Heart right ventricle (tissue), 16 donors: ENCODE results near the gene CLEC16A. TPM values are rescaled to one million over a fixed set of nuclear protein-coding genes. Genes with fewer than 3 reads are reported as not detected.

ENCODE experiments used
- ATAC-seq, 8 donors: fragments of 200-7000 bp; cut with Tn5 transposase; one replicate each; pipeline ENCODE4 v1.9.1; 2020; ENCODE audit warnings: mild to moderate bottlenecking in 8 of 8, moderate library complexity in 8 of 8, moderate number of reproducible peaks in 1 of 8
- DNase-seq, 2 donors: peaks; one replicate each; pipeline ENCODE4 v3.0.0-alpha.2; 2020
- H3K27ac ChIP-seq, 10 donors: fragments of 200-600 bp; sonication (generic) in 2 of 10; one replicate each; pipeline versions ENCODE4 v1.5.0 to v1.8.0; 2020 to 2022; ENCODE audit warnings: mild to moderate bottlenecking in 3 of 10
- H3K27me3 ChIP-seq, 7 donors: fragments of 200-600 bp; one replicate each; pipeline ENCODE4 v1.8.0; 2021 to 2022; ENCODE audit warnings: mild to moderate bottlenecking in 2 of 7
- H3K36me3 ChIP-seq, 9 donors: fragments of 200-600 bp; sonication (generic) in 1 of 9; one replicate each; pipeline versions ENCODE4 v1.5.0 to v1.8.0; 2020 to 2022; ENCODE audit warnings: mild to moderate bottlenecking in 2 of 9
- H3K4me1 ChIP-seq, 9 donors: fragments of 200-600 bp; sonication (generic) in 1 of 9; one replicate each; pipeline versions ENCODE4 v1.5.0 to v1.8.0; 2020 to 2022; ENCODE audit warnings: mild to moderate bottlenecking in 4 of 9
- H3K4me3 ChIP-seq, 10 donors: fragments of 200-600 bp; sonication (generic) in 2 of 10; one replicate each; pipeline versions ENCODE4 v1.5.0 to v1.8.0; 2020 to 2022; ENCODE audit warnings: mild to moderate bottlenecking in 7 of 10, moderate library complexity in 2 of 10
- H3K9me3 ChIP-seq, 11 donors: fragments of 200-600 bp in 10 of 11; sonication (generic) in 2 of 11; one replicate each; pipeline versions ENCODE4 v1.5.0 to v1.8.0; 2013 to 2022; ENCODE audit warnings: mild to moderate bottlenecking in 2 of 11, control low read depth in 1 of 11, moderate library complexity in 1 of 11
- CTCF ChIP-seq, 9 donors: fragments of 200-600 bp; sonication (generic) in 2 of 9; IDR thresholded peaks; one replicate each; pipeline versions ENCODE4 v1.5.0 to v1.8.0; 2021 to 2022; ENCODE audit warnings: antibody characterized with exemption in 9 of 9, mild to moderate bottlenecking in 5 of 9, moderate library complexity in 1 of 9
- WGBS, 2 donors: extraction: QIAGEN DNeasy Blood & Tissue Kit; methylation state at CpG; one replicate each; pipeline ENCODE4 v1.1.7; 2013; ENCODE audit warnings: inconsistent platforms in 1 of 2; 5-methylcytosine and 5-hydroxymethylcytosine counted together
- intact Hi-C, 10 donors: fragments of 100-400 bp; cut with DNase I; formaldehyde crosslinking; loops; one replicate each; pipeline versions ENCODE4 v1.11.1 to v1.14.2; 2022
- polyA plus RNA-seq, 2 donors: library from polyadenylated mRNA; stranded (reverse); fragments of 200-250 nt; gene quantifications; one replicate each; pipeline ENCODE4 v1.2.3, GENCODE V29; 2013
- total RNA-seq, 10 donors: library from RNA; stranded (reverse); fragmentation: NEBNext Ultra II Directional in 3 of 10; extraction: Animal tissue kit (Norgen Biotek cat#: 25700) in 3 of 10; gene quantifications; one replicate each; pipeline versions ENCODE4 v1.2.1 to v1.2.4, GENCODE V29; 2021 to 2023
- donor health status: Arrhythmogenic right ventricular cardiomyopathy.
- donor health status: ischemic (EF 13 %, LVEDD 7.1; RV severe dilation, severe dysfunction).
- donor health status: healthy with polysubstance abuse.
- donor health status: DM: no; HTN: yes; CAD: no.
- donor health status: DM: no; HTN: no; CAD: no.
- donor health status: ischemic (EF 25% LVEDD 6.9; RV normal size, moderate dysfunction).
- donor health status: ischemic (EF 25% LVEDD 5.7; RV mildly dilated, moderate dysfunction).
- donor health status: healthy.
- donor health status: DM: yes; HTN: yes; CAD: no.
- donor health status: Ischemic cardiomyopathy.
- donor health status: ischemic (EF 35%, LVEDD 5.7; RV mildly dilated, moderate dysfunction).
- donor health status: nonischemic (EF 11% LVEDD 7.7; RV severe dilation, severe dysfunction).
- donor health status: DM: yes; HTN: yes; CAD: no.
- donor health status: PGD.
- donor health status: ischemic (EF 29% LVEDD 5.4; RV normal size, mild dysfunction).
- donor health status: nonischemic (EF 23%, LVEDD 6.1; RV moderate dilation, normal function).

CLEC16A gene
- total and polyA plus RNA-seq, 12 donors: 12.1 to 30.8 (median 23.0) TPM

DNA sequence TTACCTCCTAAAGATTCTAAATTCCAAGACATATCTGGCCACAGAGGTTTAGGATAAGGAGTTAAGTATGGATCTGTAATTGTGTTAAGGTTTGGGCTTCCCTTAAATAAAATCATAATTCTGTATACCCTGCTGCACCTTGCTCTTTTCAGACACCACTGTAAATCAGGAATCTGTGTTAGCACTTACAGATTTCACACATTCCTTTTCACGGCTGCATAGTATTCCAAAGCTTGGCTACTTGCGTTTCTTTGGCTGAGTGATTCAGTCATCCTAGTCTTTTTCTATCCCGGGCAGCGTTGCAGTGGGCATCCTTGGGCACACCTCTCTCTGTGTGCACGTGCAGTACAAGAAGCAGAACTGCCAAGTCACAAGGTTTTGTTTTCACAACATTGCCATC lies 205.8 kb downstream of the CLEC16A start:
- Histone ChIP-seq H3K27me3 (no peaks in the 10 kb centered on the region), H3K27ac (no peak overlapping the region), H3K36me3 (no peaks in the 10 kb centered on the region), H3K4me3 (no peak overlapping the region), H3K4me1 (peaks cover 0 to 8% (median 0%) of the 10 kb centered on the region in 9 donors), H3K9me3 (no peaks in the 10 kb centered on the region)
- DNase-seq (no peak), ATAC-seq (no peak)
- 97 to 99% methylated on average over 5 of the region's 5 CpGs for WGBS, 2 donors
- no peak for TF ChIP-seq CTCF (IDR thresholded peaks at IDR 0.05)
- intact Hi-C loops: no loop called here

DNA sequence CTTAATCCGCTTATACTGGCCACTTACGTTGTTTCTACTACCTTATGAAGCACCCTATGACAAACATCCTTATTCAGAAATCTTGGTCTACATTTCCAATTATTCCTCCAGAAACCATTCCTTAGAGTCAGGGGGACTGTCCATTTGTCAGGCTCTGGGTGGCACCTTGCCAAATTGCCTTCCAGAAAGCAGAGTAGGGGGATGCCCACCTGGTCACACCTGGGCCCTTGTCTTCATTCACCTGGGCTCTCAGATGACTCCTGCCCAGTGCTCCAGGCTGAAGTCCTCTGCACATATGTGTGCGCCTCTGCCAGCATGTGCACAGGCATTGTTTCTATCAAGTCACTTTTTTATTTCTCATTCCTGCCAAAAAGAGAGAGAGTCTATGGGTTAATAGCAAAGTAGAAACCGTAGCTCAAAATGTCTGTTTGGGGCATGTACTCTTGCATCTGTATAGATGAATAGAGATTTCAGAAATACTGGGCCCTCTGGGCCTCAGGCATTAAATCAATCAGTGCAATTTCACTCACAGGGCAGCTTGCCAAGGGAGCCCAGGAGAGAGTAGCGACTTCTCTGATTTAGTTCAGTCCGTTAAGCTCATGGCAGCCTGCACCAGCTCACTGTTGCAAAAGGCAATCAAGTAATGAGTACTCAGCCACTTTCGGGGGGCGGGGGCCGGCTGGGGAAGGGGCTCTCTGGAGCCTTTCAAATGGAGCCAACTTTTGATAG lies 207.0 kb downstream of the CLEC16A start:
- Histone ChIP-seq H3K4me1 (peaks cover 0 to 6% (median 0%) of the 10 kb centered on the region in 9 donors), H3K27me3 (no peaks in the 10 kb centered on the region), H3K4me3 (no peak overlapping the region), H3K9me3 (no peaks in the 10 kb centered on the region), H3K27ac (no peak overlapping the region), H3K36me3 (no peaks in the 10 kb centered on the region)
- intact Hi-C loops: no loop called here
- DNase-seq (no peak), ATAC-seq (no peak)
- 93 to 95% methylated on average over 9 of the region's 9 CpGs for WGBS, 2 donors
- no peak for TF ChIP-seq CTCF (IDR thresholded peaks at IDR 0.05)

DNA sequence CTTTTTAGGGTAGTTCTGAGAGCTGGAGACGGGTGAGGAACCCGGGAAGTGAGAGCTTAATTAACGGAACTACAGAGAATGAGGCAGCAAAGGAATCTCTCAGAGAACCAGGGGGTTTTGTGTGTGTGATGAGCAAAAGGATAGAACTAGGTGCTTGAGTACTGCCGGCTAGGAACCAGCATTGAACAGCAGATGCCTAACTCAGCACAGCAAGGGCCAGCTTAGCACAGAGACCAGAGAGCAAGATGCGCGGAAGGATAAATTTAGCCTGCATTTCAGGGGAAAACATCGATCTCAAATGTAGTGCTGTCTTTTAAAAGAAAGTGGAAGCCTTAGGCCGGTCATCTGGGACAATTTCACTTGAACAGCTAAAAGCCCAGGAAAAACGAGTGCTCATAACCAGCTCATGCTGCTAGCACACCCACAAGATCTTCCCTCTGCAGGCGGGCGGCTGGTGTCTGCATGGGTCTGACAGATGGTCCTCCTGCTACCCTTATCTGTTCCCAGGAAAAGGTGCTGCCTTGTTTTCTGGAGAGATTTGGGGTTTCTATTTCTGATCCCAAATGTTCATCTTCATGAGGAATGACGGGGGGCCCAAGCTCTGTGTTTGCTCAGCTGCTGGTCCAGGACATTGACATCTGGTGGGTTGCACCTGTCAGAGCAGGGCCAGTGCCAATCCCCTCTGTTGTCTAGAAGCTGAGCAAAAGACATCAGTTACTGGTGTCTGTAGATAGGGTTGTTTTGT lies 207.7 kb downstream of the CLEC16A start:
- intact Hi-C loops: no loop called here
- Histone ChIP-seq H3K9me3 (no peaks in the 10 kb centered on the region), H3K27ac (no peak overlapping the region), H3K4me3 (no peak overlapping the region), H3K36me3 (no peaks in the 10 kb centered on the region), H3K4me1 (peaks cover 0 to 6% (median 0%) of the 10 kb centered on the region in 9 donors), H3K27me3 (no peaks in the 10 kb centered on the region)
- no peak for TF ChIP-seq CTCF (IDR thresholded peaks at IDR 0.05)
- ATAC-seq: no peak
- WGBS, 2 donors: 91 to 93% methylated on average over 12 of the region's 12 CpGs
- no peak for DNase-seq

DNA sequence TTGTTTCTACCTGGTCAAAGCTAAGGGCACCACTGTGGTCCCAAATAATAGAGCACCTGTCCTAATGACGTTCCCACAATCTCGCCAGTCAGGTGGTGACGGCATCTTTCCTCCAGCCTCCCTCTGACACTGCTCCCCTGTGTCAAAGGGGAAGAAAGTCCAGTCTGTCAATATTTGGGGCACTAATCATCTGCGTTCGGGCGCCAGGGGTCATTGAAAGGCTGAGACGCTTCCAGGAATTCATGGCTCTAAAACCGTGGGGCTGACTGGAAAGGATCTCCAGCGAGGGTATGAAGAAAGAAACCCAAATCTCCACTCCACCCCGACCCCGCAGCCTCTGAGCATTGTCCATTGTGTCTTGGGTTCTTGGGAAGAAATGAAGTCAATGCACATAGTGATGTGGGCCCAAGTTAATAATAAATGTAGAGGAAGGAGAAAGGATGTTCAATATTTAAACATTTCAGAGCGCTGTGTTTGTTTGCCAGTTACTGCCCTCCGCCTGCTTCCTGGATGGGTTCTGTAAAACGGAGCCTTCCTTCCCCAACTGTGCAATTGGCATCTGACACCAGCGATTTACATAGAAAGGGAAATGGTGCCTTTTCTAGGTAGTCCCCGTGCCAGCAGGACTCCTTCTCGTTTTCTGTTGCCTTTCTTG lies 208.4 kb downstream of the CLEC16A start:
- no peak for TF ChIP-seq CTCF (IDR thresholded peaks at IDR 0.05)
- intact Hi-C loops: no loop called here

More for the DNA sequence above, 208.4 kb downstream of the CLEC16A start:
- ATAC-seq (no peak), DNase-seq (no peak)
- WGBS, 2 donors: 80 to 84% methylated on average over 17 of the region's 17 CpGs
- H3K27ac ChIP-seq: no peak overlapping the region
- H3K4me3 ChIP-seq: no peak overlapping the region
- H3K4me1 ChIP-seq: peaks cover 0 to 6% (median 0%) of the 10 kb centered on the region in 9 donors
- no peaks in the 10 kb centered on the region for H3K36me3 ChIP-seq
- no peaks in the 10 kb centered on the region for H3K9me3 ChIP-seq
- no peaks in the 10 kb centered on the region for H3K27me3 ChIP-seq
